Esophagus (tissue), 2 donors: ENCODE results near the gene INPP5J. TPM values are rescaled to one million over a fixed set of nuclear protein-coding genes. Genes with fewer than 3 reads are reported as not detected.
A peak's percentile ranks its signal among the peaks of the same experiment; 100 is the strongest.

Experiments
- H3K27ac ChIP-seq, 2 donors: one replicate each; pipeline ENCODE4 v1.5.1; 2013; ENCODE audit warnings: low read depth in 2 of 2, mild to moderate bottlenecking in 2 of 2, inconsistent platforms in 1 of 2, low read length in 1 of 2, moderate library complexity in 1 of 2
- H3K27me3 ChIP-seq, 2 donors: one replicate each; pipeline ENCODE4 v1.6.1; 2013; ENCODE audit warnings: low read length in 2 of 2, control low read depth in 1 of 2, mild to moderate bottlenecking in 1 of 2; ENCODE audit not compliant: insufficient read depth in 2 of 2, control insufficient read depth in 1 of 2
- H3K36me3 ChIP-seq, 2 donors: one replicate each; pipeline ENCODE4 v1.6.1; 2013; ENCODE audit warnings: low read length in 1 of 2; ENCODE audit not compliant: control insufficient read depth in 2 of 2, insufficient read depth in 2 of 2
- H3K4me1 ChIP-seq, 2 donors: one replicate each; pipeline ENCODE4 v1.6.1; 2013; ENCODE audit warnings: low read length in 1 of 2; ENCODE audit not compliant: control insufficient read depth in 2 of 2, insufficient read depth in 2 of 2
- H3K4me3 ChIP-seq, 2 donors: one replicate each; pipeline ENCODE4 v1.5.1; 2013; ENCODE audit warnings: low read length in 2 of 2, mild to moderate bottlenecking in 2 of 2, low read depth in 1 of 2, moderate library complexity in 1 of 2
- H3K9me3 ChIP-seq, 2 donors: one replicate each; pipeline ENCODE4 v1.6.1; 2013; ENCODE audit warnings: mild to moderate bottlenecking in 2 of 2, low read depth in 1 of 2, low read length in 1 of 2, moderate library complexity in 1 of 2; ENCODE audit not compliant: control insufficient read depth in 2 of 2, insufficient read depth in 1 of 2
- WGBS, 2 donors: extraction: QIAGEN DNeasy Blood & Tissue Kit; methylation state at CpG; one replicate each; pipeline ENCODE4 v1.1.7; 2013; 5-methylcytosine and 5-hydroxymethylcytosine counted together
- polyA plus RNA-seq, 2 donors: library from polyadenylated mRNA; stranded (reverse); fragments of 200-250 nt; gene quantifications; one replicate each; pipeline ENCODE4 v1.2.3, GENCODE V29; 2013
- donor health status: healthy with polysubstance abuse.
- donor health status: Bipolar disorder and iron deficiency.

INPP5J gene
- polyA plus RNA-seq, 2 donors, result 1.6 to 3.3 TPM

DNA sequence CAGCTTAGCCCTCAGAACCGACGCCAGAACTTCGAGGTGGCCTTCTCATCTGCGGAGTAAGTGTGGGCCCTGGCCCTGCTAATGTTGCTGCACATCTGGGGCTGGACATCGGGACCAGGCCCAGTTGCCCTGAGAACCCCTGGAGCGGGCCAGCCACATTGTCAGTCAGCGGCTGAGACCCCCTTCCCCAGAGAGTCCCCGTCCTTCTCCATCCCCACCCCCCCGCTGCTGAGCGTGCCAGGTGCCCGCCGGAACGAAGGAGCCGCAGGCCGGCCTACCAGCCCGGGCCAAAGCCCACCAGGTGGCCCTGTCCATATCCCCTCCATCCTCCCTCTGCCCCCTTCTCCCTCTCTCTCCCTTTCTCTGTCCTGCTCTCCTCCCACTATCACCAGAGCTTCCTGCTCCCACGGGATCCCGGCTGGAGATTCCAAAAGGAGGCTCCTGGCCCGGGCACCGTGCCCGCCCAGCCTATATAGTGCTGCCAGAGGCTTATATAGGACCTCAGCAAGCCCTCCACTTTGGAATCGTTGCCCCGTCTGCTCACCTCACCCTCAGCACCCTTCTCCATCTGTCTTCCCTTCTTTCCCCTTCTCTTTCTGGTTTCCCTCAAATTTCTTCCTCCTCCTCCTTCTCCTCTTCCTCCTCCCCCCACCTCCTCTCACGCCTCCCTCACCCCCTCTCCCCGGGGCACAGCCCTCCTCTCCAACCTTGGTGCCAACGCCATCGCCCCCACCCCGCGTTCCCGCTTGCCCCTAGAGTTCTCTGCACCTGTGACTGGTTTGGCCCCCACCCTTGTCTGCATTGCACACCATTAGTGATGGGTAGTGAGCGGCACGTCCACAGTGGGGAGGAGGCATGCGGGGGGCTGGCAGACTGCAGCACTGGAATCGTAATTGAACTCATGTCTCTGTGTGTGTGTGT lies 22.7 kb upstream of the INPP5J start:
- Histone ChIP-seq H3K36me3 (peaks cover 0 to 28% of the 10 kb centered on the region in 2 donors), H3K27me3 (no peaks in the 10 kb centered on the region), H3K4me3 (no peak overlapping the region), H3K27ac (peak overlapping the region; percentile 51 to 62), H3K4me1 (peaks cover 3 to 9% of the 10 kb centered on the region in 2 donors), H3K9me3 (no peaks in the 10 kb centered on the region)
- WGBS, 2 donors, result 90 to 91% methylated on average over 30 to 34 of the region's 34 CpGs

GRCh38 chr22:31100762-31101525 lies 21.8 kb upstream of the INPP5J start:
- H3K9me3 ChIP-seq, result no peaks in the 10 kb centered on the region
- peaks cover 0 to 25% of the 10 kb centered on the region in 2 donors for H3K36me3 ChIP-seq
- no peaks in the 10 kb centered on the region for H3K27me3 ChIP-seq
- H3K4me1 ChIP-seq, result peaks cover 3 to 9% of the 10 kb centered on the region in 2 donors
- peak overlapping the region; percentile 29 to 65 for H3K27ac ChIP-seq
- 93 to 94% methylated on average over 17 to 18 of the region's 18 CpGs for WGBS, 2 donors
- no peak overlapping the region for H3K4me3 ChIP-seq

DNA sequence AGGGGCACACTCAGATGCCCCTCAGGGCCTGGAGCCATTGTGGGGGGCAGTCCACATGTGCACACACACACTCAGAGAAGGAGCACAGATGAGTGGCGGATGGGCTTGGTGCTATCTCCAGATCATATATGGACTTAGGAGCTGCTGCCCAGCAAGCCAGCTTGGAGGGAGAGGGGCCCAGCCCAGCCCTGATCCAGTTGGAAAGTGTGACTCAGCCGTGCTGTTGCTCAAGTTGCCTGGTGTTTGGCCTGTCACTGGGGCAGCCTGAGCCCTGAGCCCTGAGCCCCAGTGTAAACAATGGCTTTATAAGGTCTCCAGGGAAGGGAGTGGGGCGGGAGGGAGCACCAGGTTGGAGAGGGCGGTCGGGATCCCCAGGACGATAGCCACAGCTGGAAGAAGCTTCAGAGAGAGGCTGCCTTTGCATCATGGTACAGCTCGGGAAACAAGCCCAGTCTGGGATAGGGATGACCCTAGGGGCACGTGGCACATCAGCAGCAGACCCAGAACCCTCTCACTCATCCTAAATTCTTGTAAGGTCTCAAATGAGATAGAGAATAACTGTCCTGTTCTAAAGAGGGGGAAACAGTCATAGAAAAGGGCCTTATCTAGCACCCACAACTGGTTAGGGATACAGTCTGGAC lies 20.2 kb upstream of the INPP5J start:
- no peaks in the 10 kb centered on the region for H3K27me3 ChIP-seq
- H3K4me3 ChIP-seq, result no peak overlapping the region
- H3K4me1 ChIP-seq, result peaks cover 3 to 8% of the 10 kb centered on the region in 2 donors
- no peaks in the 10 kb centered on the region for H3K9me3 ChIP-seq
- H3K27ac ChIP-seq, result peak overlapping the region; percentile 85
- WGBS, 2 donors, result 58 to 62% methylated on average over 8 of the region's 8 CpGs
- H3K36me3 ChIP-seq, result peaks cover 0 to 17% of the 10 kb centered on the region in 2 donors

- H3K27ac ChIP-seq, result peak overlapping the region; percentile 72 to 79
- no peak overlapping the region for H3K4me3 ChIP-seq
- H3K36me3 ChIP-seq, result peaks cover 0 to 13% of the 10 kb centered on the region in 2 donors
- no peaks in the 10 kb centered on the region for H3K9me3 ChIP-seq
- peaks cover 3 to 8% of the 10 kb centered on the region in 2 donors for H3K4me1 ChIP-seq
- WGBS, 2 donors, result 76 to 80% methylated on average over 2 of the region's 2 CpGs
- no peaks in the 10 kb centered on the region for H3K27me3 ChIP-seq
Measured at GRCh38 chr22:31103111-31103510, 19.7 kb upstream of the INPP5J start.

DNA sequence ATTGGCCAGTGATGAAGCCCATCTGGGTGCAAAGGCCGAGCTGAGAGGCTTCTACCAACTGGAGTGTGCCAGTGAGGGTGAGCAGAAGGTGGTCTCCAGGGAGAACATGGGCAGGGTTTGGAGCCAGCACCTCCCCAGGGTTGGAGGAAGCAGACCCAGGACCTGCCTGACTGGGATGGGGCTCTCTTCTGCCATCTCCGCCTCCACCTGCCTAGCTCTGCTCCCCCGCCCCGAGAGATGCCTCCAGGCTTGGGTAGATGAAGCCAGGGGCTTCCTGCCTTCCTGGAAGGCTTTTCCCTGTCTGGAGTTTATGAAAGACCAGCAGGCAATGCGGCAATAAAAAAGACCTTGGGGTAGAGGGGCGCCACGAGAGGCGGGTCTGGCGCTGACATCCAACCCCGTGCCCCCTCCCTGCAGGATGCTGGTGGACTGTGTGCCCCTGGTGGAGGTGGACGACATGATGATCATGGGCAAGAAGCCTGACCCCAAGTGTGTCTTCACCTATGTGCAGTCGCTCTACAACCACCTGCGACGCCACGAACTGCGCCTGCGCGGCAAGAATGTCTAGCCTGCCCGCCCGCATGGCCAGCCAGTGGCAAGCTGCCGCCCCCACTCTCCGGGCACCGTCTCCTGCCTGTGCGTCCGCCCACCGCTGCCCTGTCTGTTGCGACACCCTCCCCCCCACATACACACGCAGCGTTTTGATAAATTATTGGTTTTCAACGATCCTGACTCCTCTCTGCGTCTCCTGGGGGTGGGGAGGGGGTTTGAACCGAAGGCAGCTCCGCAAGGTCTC lies 18.7 kb upstream of the INPP5J start:
- no peaks in the 10 kb centered on the region for H3K27me3 ChIP-seq
- peak overlapping the region; percentile 72 to 79 for H3K27ac ChIP-seq
- peaks cover 0 to 11% of the 10 kb centered on the region in 2 donors for H3K36me3 ChIP-seq
- H3K4me3 ChIP-seq, result no peak overlapping the region
- WGBS, 2 donors, result 66 to 72% methylated on average over 33 of the region's 33 CpGs
- H3K4me1 ChIP-seq, result peaks cover 0 to 8% of the 10 kb centered on the region in 2 donors
- H3K9me3 ChIP-seq, result no peaks in the 10 kb centered on the region

DNA sequence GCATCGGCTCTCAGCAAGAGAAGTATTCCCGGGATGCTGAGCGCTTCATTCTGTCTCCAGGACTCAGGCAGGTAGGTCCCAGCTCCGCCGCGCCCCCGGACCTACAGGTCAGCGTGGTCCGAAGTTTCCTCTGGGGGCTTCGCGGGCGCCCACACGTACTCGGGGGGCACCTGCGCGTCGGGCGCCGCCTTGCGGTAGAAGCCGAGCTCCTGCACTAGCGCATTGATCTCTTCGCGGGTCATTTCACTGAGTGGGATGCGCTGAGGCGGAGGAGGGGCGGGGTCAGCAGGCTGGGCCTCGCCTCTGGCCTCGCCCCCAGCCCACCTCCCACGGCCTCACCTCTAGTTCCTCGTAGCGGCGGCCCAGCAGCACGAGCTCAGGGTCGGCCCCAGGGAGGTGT lies 17.9 kb upstream of the INPP5J start:
- Histone ChIP-seq H3K4me1 (peaks cover 0 to 8% of the 10 kb centered on the region in 2 donors), H3K27me3 (no peaks in the 10 kb centered on the region), H3K4me3 (no peak overlapping the region), H3K36me3 (peaks cover 0 to 6% of the 10 kb centered on the region in 2 donors), H3K27ac (peak overlapping the region; percentile 48 to 79), H3K9me3 (no peaks in the 10 kb centered on the region)
- WGBS, 2 donors, result 58% methylated on average over 35 of the region's 35 CpGs

- Histone ChIP-seq H3K4me1 (peaks cover 0 to 8% of the 10 kb centered on the region in 2 donors), H3K4me3 (peak overlapping the region; percentile 7 to 28), H3K27ac (peak overlapping the region; percentile 84 to 87), H3K36me3 (peaks cover 0 to 6% of the 10 kb centered on the region in 2 donors), H3K9me3 (no peaks in the 10 kb centered on the region), H3K27me3 (no peaks in the 10 kb centered on the region)
- 73 to 75% methylated on average over 11 of the region's 11 CpGs for WGBS, 2 donors
Measured at GRCh38 chr22:31105282-31105929, 17.4 kb upstream of the INPP5J start.

- 47 to 55% methylated on average over 4 of the region's 4 CpGs for WGBS, 2 donors
- Histone ChIP-seq H3K36me3 (peaks cover 0 to 6% of the 10 kb centered on the region in 2 donors), H3K4me1 (peaks cover 0 to 8% of the 10 kb centered on the region in 2 donors), H3K9me3 (no peaks in the 10 kb centered on the region), H3K4me3 (peak overlapping the region; percentile 28 to 61), H3K27ac (peak overlapping the region; percentile 84 to 87), H3K27me3 (no peaks in the 10 kb centered on the region)
Measured at GRCh38 chr22:31106001-31106571, 16.7 kb upstream of the INPP5J start.
